Measurements from ENCODE around the gene STK25. TPM values are rescaled to one million over a fixed set of nuclear protein-coding genes. Genes with fewer than 3 reads are reported as not detected.
"Not testable (repeated sequence)": the region's sequence is repeated elsewhere in the genome, so short reads cannot be mapped to it uniquely, and the experiment has no call there.

The STK25 gene
- total and polyA plus RNA-seq, 2 experiments from 2014 or later = 125 to 304 TPM

DNA sequence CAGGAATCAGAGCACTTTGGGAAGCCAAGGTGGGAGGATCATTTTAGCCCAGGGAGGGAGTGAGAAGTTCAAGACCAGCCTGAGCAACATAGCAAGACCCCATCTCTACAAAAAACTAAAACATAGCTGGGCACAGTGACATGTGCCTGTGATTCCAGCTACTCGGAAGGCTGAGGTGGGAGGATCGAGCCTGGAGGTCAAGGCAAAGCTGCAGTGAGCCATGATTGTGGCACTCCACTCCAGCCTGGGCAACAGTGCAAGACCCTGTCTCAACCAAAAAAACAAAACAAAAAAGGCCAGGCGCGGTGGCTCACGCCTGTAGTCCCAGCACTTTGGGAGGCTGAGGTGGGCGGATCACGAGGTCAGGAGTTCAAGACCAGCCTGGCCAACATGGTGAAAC lies 58.3 kb downstream of the STK25 start:
- not testable (repeated sequence) for H3K4me1 ChIP-seq (ENCODE audit: insufficient read depth); H3K4me3 Mint-ChIP-seq; H3K36me3 Mint-ChIP-seq (ENCODE audit: low read depth); H3K4me2 ChIP-seq; H3K4me1 Mint-ChIP-seq; H3K27me3 Mint-ChIP-seq (ENCODE audit: insufficient read depth, low read depth, poor library complexity); H3K36me3 ChIP-seq (ENCODE audit: insufficient read depth); DNase-seq (ENCODE audit: low spot score); H3K27ac Mint-ChIP-seq; H3K9me2 ChIP-seq (ENCODE audit: insufficient read depth); H4K20me1 ChIP-seq (replicated peaks; ENCODE audit: insufficient read depth); H3K27ac ChIP-seq (ENCODE audit: low read depth); H3K79me2 ChIP-seq (replicated peaks; ENCODE audit: insufficient read depth); H3F3A ChIP-seq (replicated peaks; ENCODE audit: low read depth); H3K9me3 Mint-ChIP-seq; H3K4me3 ChIP-seq; ATAC-seq; H3K27me3 ChIP-seq (ENCODE audit: insufficient read depth); H2AFZ ChIP-seq

DNA sequence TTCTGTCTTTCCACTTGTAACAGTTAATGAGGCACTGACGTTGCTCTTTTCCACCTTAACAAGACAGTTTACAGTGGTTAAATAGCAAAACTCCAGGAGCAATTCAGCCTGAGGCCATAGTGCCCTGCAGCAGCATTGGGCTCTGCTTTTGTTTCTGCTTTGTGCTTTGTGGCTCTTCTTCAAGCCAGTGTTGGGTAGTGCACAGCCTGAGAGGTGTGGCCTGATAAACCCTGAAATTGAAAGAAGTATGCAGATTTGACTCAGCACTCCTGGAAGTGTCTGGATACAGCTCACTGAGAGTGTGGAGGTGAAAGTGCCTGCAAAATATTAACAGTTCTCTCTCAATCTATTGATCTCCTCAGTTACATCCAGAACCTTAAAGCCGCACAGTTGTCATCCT lies 63.0 kb downstream of the STK25 start:
- no peaks in the 10 kb centered on the region for H3K4me1 ChIP-seq (ENCODE audit: insufficient read depth)
- no peak overlapping the region for H3K4me3 ChIP-seq
- no peaks in the 10 kb centered on the region; the same call in 1 of the 2 replicates for H3K36me3 ChIP-seq (ENCODE audit: insufficient read depth)
- no peaks in the 10 kb centered on the region for H3K4me1 Mint-ChIP-seq
- H3K27me3 ChIP-seq (ENCODE audit: insufficient read depth) = no peaks in the 10 kb centered on the region
- H3K9me3 Mint-ChIP-seq = no peaks in the 10 kb centered on the region
- H3K27ac ChIP-seq (ENCODE audit: low read depth) = peak overlapping the region; percentile 32; the same call in 1 of the 2 replicates
- H3K9me2 ChIP-seq (ENCODE audit: insufficient read depth) = no peaks in the 10 kb centered on the region
- H3K27ac Mint-ChIP-seq = no peak overlapping the region
- H3K79me2 ChIP-seq (replicated peaks; ENCODE audit: insufficient read depth) = no peaks in the 10 kb centered on the region
- peaks cover 13% of the 10 kb centered on the region; the same call in 1 of the 3 replicates for H3K36me3 Mint-ChIP-seq (ENCODE audit: low read depth)
- no peak overlapping the region for H3K4me2 ChIP-seq
- no peaks in the 10 kb centered on the region for H4K20me1 ChIP-seq (replicated peaks; ENCODE audit: insufficient read depth)
- H3K4me3 Mint-ChIP-seq = no peak overlapping the region
- H3F3A ChIP-seq (replicated peaks; ENCODE audit: low read depth) = no peaks in the 10 kb centered on the region
- H3K27me3 Mint-ChIP-seq (ENCODE audit: insufficient read depth, low read depth, poor library complexity) = peaks cover 4% of the 10 kb centered on the region
- no peak for DNase-seq (ENCODE audit: low spot score)
- H2AFZ ChIP-seq = no peak overlapping the region
- TF ChIP-seq EZH2 (IDR thresholded peaks at IDR 0.05; ENCODE audit: low read depth, unreplicated experiment) = no peak
- TF ChIP-seq, protein P1, sequence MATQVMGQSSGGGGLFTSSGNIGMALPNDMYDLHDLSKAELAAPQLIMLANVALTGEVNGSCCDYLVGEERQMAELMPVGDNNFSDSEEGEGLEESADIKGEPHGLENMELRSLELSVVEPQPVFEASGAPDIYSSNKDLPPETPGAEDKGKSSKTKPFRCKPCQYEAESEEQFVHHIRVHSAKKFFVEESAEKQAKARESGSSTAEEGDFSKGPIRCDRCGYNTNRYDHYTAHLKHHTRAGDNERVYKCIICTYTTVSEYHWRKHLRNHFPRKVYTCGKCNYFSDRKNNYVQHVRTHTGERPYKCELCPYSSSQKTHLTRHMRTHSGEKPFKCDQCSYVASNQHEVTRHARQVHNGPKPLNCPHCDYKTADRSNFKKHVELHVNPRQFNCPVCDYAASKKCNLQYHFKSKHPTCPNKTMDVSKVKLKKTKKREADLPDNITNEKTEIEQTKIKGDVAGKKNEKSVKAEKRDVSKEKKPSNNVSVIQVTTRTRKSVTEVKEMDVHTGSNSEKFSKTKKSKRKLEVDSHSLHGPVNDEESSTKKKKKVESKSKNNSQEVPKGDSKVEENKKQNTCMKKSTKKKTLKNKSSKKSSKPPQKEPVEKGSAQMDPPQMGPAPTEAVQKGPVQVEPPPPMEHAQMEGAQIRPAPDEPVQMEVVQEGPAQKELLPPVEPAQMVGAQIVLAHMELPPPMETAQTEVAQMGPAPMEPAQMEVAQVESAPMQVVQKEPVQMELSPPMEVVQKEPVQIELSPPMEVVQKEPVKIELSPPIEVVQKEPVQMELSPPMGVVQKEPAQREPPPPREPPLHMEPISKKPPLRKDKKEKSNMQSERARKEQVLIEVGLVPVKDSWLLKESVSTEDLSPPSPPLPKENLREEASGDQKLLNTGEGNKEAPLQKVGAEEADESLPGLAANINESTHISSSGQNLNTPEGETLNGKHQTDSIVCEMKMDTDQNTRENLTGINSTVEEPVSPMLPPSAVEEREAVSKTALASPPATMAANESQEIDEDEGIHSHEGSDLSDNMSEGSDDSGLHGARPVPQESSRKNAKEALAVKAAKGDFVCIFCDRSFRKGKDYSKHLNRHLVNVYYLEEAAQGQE (IDR thresholded peaks at IDR 0.05; ENCODE audit: unreplicated experiment) = no peak
- TF ChIP-seq, protein P2, sequence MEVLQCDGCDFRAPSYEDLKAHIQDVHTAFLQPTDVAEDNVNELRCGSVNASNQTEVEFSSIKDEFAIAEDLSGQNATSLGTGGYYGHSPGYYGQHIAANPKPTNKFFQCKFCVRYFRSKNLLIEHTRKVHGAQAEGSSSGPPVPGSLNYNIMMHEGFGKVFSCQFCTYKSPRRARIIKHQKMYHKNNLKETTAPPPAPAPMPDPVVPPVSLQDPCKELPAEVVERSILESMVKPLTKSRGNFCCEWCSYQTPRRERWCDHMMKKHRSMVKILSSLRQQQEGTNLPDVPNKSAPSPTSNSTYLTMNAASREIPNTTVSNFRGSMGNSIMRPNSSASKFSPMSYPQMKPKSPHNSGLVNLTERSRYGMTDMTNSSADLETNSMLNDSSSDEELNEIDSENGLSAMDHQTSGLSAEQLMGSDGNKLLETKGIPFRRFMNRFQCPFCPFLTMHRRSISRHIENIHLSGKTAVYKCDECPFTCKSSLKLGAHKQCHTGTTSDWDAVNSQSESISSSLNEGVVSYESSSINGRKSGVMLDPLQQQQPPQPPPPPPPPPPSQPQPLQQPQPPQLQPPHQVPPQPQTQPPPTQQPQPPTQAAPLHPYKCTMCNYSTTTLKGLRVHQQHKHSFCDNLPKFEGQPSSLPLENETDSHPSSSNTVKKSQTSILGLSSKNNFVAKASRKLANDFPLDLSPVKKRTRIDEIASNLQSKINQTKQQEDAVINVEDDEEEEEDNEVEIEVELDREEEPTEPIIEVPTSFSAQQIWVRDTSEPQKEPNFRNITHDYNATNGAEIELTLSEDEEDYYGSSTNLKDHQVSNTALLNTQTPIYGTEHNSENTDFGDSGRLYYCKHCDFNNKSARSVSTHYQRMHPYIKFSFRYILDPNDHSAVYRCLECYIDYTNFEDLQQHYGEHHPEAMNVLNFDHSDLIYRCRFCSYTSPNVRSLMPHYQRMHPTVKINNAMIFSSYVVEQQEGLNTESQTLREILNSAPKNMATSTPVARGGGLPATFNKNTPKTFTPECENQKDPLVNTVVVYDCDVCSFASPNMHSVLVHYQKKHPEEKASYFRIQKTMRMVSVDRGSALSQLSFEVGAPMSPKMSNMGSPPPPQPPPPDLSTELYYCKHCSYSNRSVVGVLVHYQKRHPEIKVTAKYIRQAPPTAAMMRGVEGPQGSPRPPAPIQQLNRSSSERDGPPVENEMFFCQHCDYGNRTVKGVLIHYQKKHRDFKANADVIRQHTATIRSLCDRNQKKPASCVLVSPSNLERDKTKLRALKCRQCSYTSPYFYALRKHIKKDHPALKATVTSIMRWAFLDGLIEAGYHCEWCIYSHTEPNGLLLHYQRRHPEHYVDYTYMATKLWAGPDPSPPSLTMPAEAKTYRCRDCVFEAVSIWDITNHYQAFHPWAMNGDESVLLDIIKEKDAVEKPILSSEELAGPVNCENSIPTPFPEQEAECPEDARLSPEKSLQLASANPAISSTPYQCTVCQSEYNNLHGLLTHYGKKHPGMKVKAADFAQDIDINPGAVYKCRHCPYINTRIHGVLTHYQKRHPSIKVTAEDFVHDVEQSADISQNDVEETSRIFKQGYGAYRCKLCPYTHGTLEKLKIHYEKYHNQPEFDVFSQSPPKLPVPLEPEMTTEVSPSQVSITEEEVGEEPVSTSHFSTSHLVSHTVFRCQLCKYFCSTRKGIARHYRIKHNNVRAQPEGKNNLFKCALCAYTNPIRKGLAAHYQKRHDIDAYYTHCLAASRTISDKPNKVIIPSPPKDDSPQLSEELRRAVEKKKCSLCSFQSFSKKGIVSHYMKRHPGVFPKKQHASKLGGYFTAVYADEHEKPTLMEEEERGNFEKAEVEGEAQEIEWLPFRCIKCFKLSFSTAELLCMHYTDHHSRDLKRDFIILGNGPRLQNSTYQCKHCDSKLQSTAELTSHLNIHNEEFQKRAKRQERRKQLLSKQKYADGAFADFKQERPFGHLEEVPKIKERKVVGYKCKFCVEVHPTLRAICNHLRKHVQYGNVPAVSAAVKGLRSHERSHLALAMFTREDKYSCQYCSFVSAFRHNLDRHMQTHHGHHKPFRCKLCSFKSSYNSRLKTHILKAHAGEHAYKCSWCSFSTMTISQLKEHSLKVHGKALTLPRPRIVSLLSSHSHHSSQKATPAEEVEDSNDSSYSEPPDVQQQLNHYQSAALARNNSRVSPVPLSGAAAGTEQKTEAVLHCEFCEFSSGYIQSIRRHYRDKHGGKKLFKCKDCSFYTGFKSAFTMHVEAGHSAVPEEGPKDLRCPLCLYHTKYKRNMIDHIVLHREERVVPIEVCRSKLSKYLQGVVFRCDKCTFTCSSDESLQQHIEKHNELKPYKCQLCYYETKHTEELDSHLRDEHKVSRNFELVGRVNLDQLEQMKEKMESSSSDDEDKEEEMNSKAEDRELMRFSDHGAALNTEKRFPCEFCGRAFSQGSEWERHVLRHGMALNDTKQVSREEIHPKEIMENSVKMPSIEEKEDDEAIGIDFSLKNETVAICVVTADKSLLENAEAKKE (CRISPR knock-in tag; IDR thresholded peaks at IDR 0.05) = no peak
- TF ChIP-seq, protein P3, sequence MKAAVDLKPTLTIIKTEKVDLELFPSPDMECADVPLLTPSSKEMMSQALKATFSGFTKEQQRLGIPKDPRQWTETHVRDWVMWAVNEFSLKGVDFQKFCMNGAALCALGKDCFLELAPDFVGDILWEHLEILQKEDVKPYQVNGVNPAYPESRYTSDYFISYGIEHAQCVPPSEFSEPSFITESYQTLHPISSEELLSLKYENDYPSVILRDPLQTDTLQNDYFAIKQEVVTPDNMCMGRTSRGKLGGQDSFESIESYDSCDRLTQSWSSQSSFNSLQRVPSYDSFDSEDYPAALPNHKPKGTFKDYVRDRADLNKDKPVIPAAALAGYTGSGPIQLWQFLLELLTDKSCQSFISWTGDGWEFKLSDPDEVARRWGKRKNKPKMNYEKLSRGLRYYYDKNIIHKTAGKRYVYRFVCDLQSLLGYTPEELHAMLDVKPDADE (IDR thresholded peaks at IDR 0.05) = no peak
- 0 out of 3 replicates have a peak, but pooled peaks have one; percentile 25 for ATAC-seq
